Caco-2 (cell line): ENCODE results near the gene LGI2. TPM values are rescaled to one million over a fixed set of nuclear protein-coding genes. Genes with fewer than 3 reads are reported as not detected.

Experiments used
- BruUV-seq: library from RNA; stranded (reverse); fragments of 400-500 nt; replicated peaks from 2 replicates; lab custom pipeline; 2021; lab: Mats Ljungman, UMichigan
- CTCF ChIA-PET: fragments of 300-600 bp; sonication (Branson Sonifier 250); formaldehyde crosslinking; loops from one replicate; lab custom pipeline; 2022; ENCODE audit warnings: antibody characterized with exemption; lab: Charles Lee
- POLR2A ChIA-PET: fragments of 300-600 bp; sonication (Branson Sonifier 250); formaldehyde crosslinking; loops from one replicate; lab custom pipeline; 2022; ENCODE audit warnings: antibody characterized with exemption; lab: Charles Lee
- DNase-seq, 2 experiments: peaks; one replicate each; pipeline versions ENCODE4 v3.0.0 to v3.0.0-alpha.2; 2020 to 2022
- H3K27me3 ChIP-seq: replicated peaks from 2 replicates; pipeline ENCODE4 v1.6.0; 2011; ENCODE audit warnings: low read length; ENCODE audit not compliant: control insufficient read depth, insufficient read depth
- H3K36me3 ChIP-seq: 2 replicates; pipeline ENCODE4 v1.5.1; 2011; ENCODE audit warnings: low read length; ENCODE audit not compliant: control insufficient read depth, insufficient read depth
- H3K4me1 ChIP-seq: fragments of 250-450 bp; sonication (Bioruptor Pico); 2 replicates; pipeline ENCODE4 v1.5.1; 2020; ENCODE audit warnings: mild to moderate bottlenecking
- H3K4me3 ChIP-seq: 2 replicates; pipeline ENCODE4 v1.5.1; 2011; ENCODE audit warnings: low read depth, mild to moderate bottlenecking, control low read depth, low read length
- H3K9me3 ChIP-seq: fragments of 250-450 bp; sonication (Bioruptor Pico); 2 replicates; pipeline ENCODE4 v1.5.1; 2020; ENCODE audit warnings: mild to moderate bottlenecking, moderate library complexity
- H3K27ac Mint-ChIP-seq: one replicate; pipeline ENCODE4 v1.8.0; 2022; ENCODE audit warnings: mixed read lengths; ENCODE audit not compliant: unreplicated experiment
- H3K27me3 Mint-ChIP-seq: one replicate; pipeline ENCODE4 v1.8.0; 2022; ENCODE audit warnings: mixed read lengths; ENCODE audit not compliant: insufficient read depth, unreplicated experiment
- H3K36me3 Mint-ChIP-seq: one replicate; pipeline ENCODE4 v1.8.0; 2022; ENCODE audit warnings: mild to moderate bottlenecking, mixed read lengths; ENCODE audit not compliant: insufficient read depth, unreplicated experiment
- H3K4me1 Mint-ChIP-seq: one replicate; pipeline ENCODE4 v1.8.0; 2022; ENCODE audit warnings: low read depth, mixed read lengths; ENCODE audit not compliant: unreplicated experiment
- H3K4me3 Mint-ChIP-seq: one replicate; pipeline ENCODE4 v1.8.0; 2022; ENCODE audit warnings: mild to moderate bottlenecking, moderate library complexity, mixed read lengths; ENCODE audit not compliant: unreplicated experiment
- H3K9me3 Mint-ChIP-seq: one replicate; pipeline ENCODE4 v1.8.0; 2022; ENCODE audit warnings: mixed read lengths; ENCODE audit not compliant: unreplicated experiment
- intact Hi-C: fragments of 100-400 bp; cut with micrococcal nuclease; formaldehyde crosslinking; loops from one replicate; pipeline ENCODE4 v1.10.0; 2022; ENCODE audit not compliant: unreplicated experiment
- total RNA-seq: library from RNA; stranded (reverse); gene quantifications from 2 replicates; pipeline ENCODE4 v1.2.3, GENCODE V29; 2022
- TF ChIP-seq, protein P1 (sequence below), 2 experiments: fragments of 200-600 bp in 1 of 2; IDR thresholded peaks; 1 replicate in 1 of 2; 2 replicates in 1 of 2; pipeline versions ENCODE4 v1.5.1 to v1.8.0; 2011 to 2022; ENCODE audit warnings: antibody characterized with exemption in 1 of 2, control low read depth in 1 of 2, inconsistent platforms in 1 of 2, low read depth in 1 of 2, low read length in 1 of 2, mild to moderate bottlenecking in 1 of 2, moderate library complexity in 1 of 2; ENCODE audit not compliant: insufficient read depth in 1 of 2, severe bottlenecking in 1 of 2, unreplicated experiment in 1 of 2

Gene LGI2
- total RNA-seq, 1 experiment from 2014 or later = 7.5 TPM

- ChIA-PET CTCF (no interaction called here), POLR2A (no interaction called here)
- H3K27ac Mint-ChIP-seq = no peak overlapping the region
- peaks cover 6% of the 10 kb centered on the region for H3K4me1 Mint-ChIP-seq
- H3K4me3 Mint-ChIP-seq = no peak overlapping the region
- Histone ChIP-seq H3K36me3 (no peaks in the 10 kb centered on the region), H3K4me1 (no peaks in the 10 kb centered on the region), H3K9me3 (no peaks in the 10 kb centered on the region), H3K27me3 (no peaks in the 10 kb centered on the region), H3K4me3 (no peak overlapping the region)
- intact Hi-C loops = no loop called here
- no peaks in the 10 kb centered on the region for H3K36me3 Mint-ChIP-seq
- no TSS peak for BruUV-seq
- TF ChIP-seq, protein P1, sequence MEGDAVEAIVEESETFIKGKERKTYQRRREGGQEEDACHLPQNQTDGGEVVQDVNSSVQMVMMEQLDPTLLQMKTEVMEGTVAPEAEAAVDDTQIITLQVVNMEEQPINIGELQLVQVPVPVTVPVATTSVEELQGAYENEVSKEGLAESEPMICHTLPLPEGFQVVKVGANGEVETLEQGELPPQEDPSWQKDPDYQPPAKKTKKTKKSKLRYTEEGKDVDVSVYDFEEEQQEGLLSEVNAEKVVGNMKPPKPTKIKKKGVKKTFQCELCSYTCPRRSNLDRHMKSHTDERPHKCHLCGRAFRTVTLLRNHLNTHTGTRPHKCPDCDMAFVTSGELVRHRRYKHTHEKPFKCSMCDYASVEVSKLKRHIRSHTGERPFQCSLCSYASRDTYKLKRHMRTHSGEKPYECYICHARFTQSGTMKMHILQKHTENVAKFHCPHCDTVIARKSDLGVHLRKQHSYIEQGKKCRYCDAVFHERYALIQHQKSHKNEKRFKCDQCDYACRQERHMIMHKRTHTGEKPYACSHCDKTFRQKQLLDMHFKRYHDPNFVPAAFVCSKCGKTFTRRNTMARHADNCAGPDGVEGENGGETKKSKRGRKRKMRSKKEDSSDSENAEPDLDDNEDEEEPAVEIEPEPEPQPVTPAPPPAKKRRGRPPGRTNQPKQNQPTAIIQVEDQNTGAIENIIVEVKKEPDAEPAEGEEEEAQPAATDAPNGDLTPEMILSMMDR (IDR thresholded peaks at IDR 0.05; ENCODE audit: insufficient read depth in 1 of 2, low read depth in 1 of 2, low read length in 1 of 2, severe bottlenecking in 1 of 2, unreplicated experiment in 1 of 2) = no peak
- H3K9me3 Mint-ChIP-seq = no peaks in the 10 kb centered on the region
- no peaks in the 10 kb centered on the region for H3K27me3 Mint-ChIP-seq
- DNase-seq = no peak
Observed at GRCh38 chr4:25050370-25051078, 19.8 kb upstream of the LGI2 start.

DNA sequence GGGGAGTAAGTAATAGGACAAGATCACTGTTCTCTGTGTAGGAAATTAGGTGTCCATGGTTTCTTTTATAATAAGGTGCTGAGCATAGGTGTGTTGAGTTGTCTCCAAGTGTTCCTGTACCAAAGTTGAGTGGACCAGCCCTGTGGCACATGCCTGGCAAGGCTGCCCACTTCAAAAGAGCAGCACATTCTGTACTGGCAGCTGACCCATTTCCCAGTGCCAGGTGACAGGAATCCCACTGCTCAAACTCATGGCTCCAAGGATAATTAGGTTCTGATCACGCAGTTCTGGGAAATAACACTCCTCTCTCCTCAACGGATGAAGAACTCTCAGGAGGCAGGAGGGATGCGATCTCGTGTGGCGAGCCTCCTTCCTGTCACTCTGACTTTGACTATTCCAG lies 12.8 kb upstream of the LGI2 start:
- Mint-ChIP-seq H3K27ac (no peak overlapping the region), H3K36me3 (no peaks in the 10 kb centered on the region), H3K27me3 (peaks cover 2% of the 10 kb centered on the region), H3K9me3 (no peaks in the 10 kb centered on the region), H3K4me1 (no peaks in the 10 kb centered on the region), H3K4me3 (no peak overlapping the region)
- TF ChIP-seq, protein P1 (IDR thresholded peaks at IDR 0.05; ENCODE audit: insufficient read depth in 1 of 2, low read depth in 1 of 2, low read length in 1 of 2, severe bottlenecking in 1 of 2, unreplicated experiment in 1 of 2) = no peak
- intact Hi-C loops = no loop called here
- no peak overlapping the region for H3K4me3 ChIP-seq
- no TSS peak for BruUV-seq
- H3K36me3 ChIP-seq = no peaks in the 10 kb centered on the region
- no peaks in the 10 kb centered on the region for H3K4me1 ChIP-seq
- ChIA-PET CTCF (no interaction called here), POLR2A (no interaction called here)
- no peaks in the 10 kb centered on the region for H3K9me3 ChIP-seq
- no peak for DNase-seq
- no peaks in the 10 kb centered on the region for H3K27me3 ChIP-seq

DNA sequence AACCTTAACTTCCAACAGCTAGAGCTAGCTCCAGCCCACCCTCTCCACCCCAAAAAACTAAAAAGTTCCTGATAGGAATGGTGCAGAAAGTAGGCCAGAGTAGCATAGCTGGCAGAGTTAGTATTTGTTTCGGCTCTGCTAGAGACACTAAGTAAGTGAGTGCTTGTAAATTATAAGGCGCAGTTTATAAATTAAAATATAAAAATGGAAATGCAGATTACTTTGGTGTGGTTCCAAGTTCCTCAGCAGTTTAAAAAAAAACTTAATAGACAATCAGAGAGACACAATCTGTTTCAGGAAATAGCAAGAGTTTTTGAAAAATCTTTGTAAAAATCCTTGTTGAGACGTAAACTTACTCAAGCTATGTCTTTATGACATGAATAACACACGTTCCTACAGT lies 2.8 kb upstream of the LGI2 start:
- H3K36me3 Mint-ChIP-seq = peaks cover 5% of the 10 kb centered on the region
- Histone ChIP-seq H3K4me3 (no peak overlapping the region), H3K4me1 (0 out of 2 replicates have a peak, but pooled peaks cover 6% of the 10 kb centered on the region), H3K36me3 (no peaks in the 10 kb centered on the region), H3K27me3 (no peaks in the 10 kb centered on the region), H3K9me3 (no peaks in the 10 kb centered on the region)
- peaks cover 7% of the 10 kb centered on the region for H3K4me1 Mint-ChIP-seq
- H3K27me3 Mint-ChIP-seq = peaks cover 11% of the 10 kb centered on the region
- no peak overlapping the region for H3K4me3 Mint-ChIP-seq
- no TSS peak for BruUV-seq
- intact Hi-C loops = no loop called here
- H3K27ac Mint-ChIP-seq = no peak overlapping the region
- TF ChIP-seq, protein P1 (IDR thresholded peaks at IDR 0.05; ENCODE audit: insufficient read depth in 1 of 2, low read depth in 1 of 2, low read length in 1 of 2, severe bottlenecking in 1 of 2, unreplicated experiment in 1 of 2) = no peak
- CTCF ChIA-PET = no interaction called here
- peaks cover 11% of the 10 kb centered on the region for H3K9me3 Mint-ChIP-seq
- no peak for DNase-seq
- POLR2A ChIA-PET = no interaction called here
